ENCODE results near the gene FUT3. TPM values are rescaled to one million over a fixed set of nuclear protein-coding genes. Genes with fewer than 3 reads are reported as not detected.

Gene FUT3
- total and polyA plus RNA-seq, 4 experiments from 2014 or later = 0.15 TPM; not detected in 3

DNA sequence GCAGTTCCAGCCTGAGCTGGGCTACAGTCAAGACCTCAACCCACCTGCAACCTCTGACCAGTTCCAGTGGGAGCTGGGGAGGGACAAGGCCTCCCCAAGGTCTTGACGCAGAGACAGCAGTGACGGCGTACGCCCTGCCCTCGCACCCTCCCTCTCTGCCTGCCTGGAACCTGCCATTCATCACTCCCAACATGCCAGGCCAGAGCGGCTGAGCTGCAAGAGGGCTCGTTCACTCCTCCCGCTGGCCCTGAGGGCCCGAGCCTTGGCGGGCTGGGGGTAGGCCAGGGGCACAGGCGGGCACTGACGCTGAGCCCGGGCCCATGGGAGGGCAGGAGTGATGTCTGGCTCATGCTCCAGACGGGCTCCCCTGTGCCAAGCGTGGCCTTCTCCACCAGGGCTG, 44.2 kb upstream of the FUT3 start:
- no peak overlapping the region for H3K4me3 Mint-ChIP-seq
- H3K27me3 ChIP-seq (ENCODE audit: insufficient read depth, low read length) = no peaks in the 10 kb centered on the region
- H3K4me1 Mint-ChIP-seq = peaks cover 0 to 8% (median 4%) of the 10 kb centered on the region in 4 donors
- H3K27ac ChIP-seq (ENCODE audit: low read depth, low read length) = no peak overlapping the region
- peaks cover 7 to 8% of the 10 kb centered on the region in 2 donors for H3K36me3 Mint-ChIP-seq
- H3K9me3 ChIP-seq (ENCODE audit: control insufficient read depth in 1 of 2, low read length in 2 of 2) = no peaks in the 10 kb centered on the region
- no peaks in the 10 kb centered on the region for H3K9me3 Mint-ChIP-seq
- H3K4me1 ChIP-seq (ENCODE audit: insufficient read depth, low read length) = peaks cover 4% of the 10 kb centered on the region
- ChIA-PET CTCF (ENCODE audit: partially characterized antibody) (no interaction called here), POLR2A (ENCODE audit: partially characterized antibody) (no interaction called here)
- no peak overlapping the region for H3K4me3 ChIP-seq (ENCODE audit: low read length in 2 of 2)
- intact Hi-C loops (cut with micrococcal nuclease) = no loop called here
- no peak overlapping the region for H3K27ac Mint-ChIP-seq
- peaks cover 17% of the 10 kb centered on the region for H3K36me3 ChIP-seq (ENCODE audit: insufficient read depth, low read length)
- DNase-seq = no peak
- no peaks in the 10 kb centered on the region for H3K27me3 Mint-ChIP-seq

DNA sequence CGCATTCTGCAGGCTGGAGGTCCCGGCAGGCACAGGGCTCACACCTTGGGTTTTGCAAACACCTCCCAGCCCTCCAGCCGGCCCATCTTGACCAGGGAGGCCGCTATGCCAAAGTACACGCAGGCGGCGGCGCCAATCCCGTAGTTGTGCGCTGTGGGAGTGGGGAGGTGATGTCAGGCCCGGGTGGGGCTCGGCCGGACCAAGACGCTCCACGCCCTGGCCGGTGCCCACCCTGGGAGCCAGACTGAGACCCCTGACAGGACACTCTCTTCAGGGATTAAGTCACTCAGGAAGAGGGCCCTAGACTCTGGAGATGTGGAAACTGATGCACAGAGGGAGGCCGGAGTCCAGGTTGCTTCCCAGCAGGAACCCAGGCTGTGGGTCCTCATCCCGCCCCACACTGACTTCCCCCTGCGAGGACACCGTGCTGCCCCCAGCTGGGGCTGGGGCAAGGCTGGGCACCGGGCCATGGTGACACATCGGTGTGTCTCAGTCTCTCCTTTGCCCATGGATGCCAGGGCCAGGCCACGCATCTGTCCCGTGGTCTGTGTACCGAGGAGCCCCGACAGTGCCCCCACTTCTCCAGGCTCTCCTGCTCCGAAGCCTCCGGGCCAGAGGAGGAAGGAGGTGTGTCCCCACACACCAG, 43.6 kb upstream of the FUT3 start:
- Mint-ChIP-seq H3K9me3 (no peaks in the 10 kb centered on the region), H3K27me3 (peaks cover 0 to under 1% of the 10 kb centered on the region in 2 donors), H3K36me3 (peaks cover 4% of the 10 kb centered on the region in 2 donors), H3K4me3 (no peak overlapping the region), H3K4me1 (peaks cover 0 to 4% (median under 1%) of the 10 kb centered on the region in 4 donors), H3K27ac (no peak overlapping the region)
- Histone ChIP-seq H3K9me3 (ENCODE audit: control insufficient read depth in 1 of 2, low read length in 2 of 2) (no peaks in the 10 kb centered on the region), H3K27ac (ENCODE audit: low read depth, low read length) (no peak overlapping the region), H3K4me3 (ENCODE audit: low read length in 2 of 2) (no peak overlapping the region), H3K4me1 (ENCODE audit: insufficient read depth, low read length) (peaks cover under 1% of the 10 kb centered on the region), H3K27me3 (ENCODE audit: insufficient read depth, low read length) (no peaks in the 10 kb centered on the region), H3K36me3 (ENCODE audit: insufficient read depth, low read length) (peaks cover 17% of the 10 kb centered on the region)
- CTCF ChIA-PET (ENCODE audit: partially characterized antibody) = no interaction called here
- no peak for DNase-seq
- POLR2A ChIA-PET (ENCODE audit: partially characterized antibody) = no interaction called here
- intact Hi-C loops (cut with micrococcal nuclease) = no loop called here

DNA sequence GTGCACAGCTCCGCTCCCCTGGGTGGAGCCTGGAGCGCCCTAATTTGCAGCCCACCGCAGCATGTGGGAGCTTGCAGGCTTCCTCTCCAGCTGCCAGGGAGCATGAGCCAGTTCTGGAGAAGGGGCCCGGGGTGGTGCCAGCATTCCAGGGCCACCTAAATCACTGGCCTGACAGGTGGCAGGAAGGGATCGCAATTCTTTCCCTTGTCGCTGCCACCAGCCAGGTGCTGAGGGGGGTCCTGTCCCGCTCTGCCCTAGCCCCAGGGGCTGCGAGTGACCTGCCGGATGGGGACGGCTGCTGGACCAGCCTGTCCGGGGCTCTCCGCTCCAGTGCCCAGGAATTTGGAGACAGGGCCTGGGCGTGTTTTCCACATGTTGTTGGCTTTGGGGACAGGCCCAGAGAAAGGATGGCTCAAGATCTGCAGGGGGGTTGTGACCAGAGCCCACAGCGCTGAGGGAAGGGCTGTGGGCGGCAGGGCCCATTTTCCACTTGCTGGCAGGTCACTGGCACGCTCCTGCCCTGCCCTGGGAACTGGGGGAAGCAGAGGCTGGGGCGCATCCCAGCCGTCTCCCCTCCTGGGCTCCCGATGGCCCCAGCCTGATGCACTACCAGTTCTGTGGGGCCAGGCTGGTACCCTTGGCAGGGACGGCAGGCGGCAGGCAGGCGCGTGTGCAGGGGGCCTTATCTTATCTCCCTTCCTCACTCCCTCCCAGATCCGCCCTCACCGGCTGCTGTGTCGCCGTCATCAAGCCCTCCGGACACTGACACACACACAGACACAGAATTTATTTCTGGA, 42.9 kb upstream of the FUT3 start:
- Mint-ChIP-seq H3K4me1 (peaks cover 0 to 3% (median under 1%) of the 10 kb centered on the region in 4 donors), H3K9me3 (no peaks in the 10 kb centered on the region), H3K36me3 (peaks cover 4% of the 10 kb centered on the region in 2 donors), H3K4me3 (no peak overlapping the region), H3K27me3 (peaks cover 0 to 5% of the 10 kb centered on the region in 2 donors), H3K27ac (no peak overlapping the region)
- H3K9me3 ChIP-seq (ENCODE audit: control insufficient read depth in 1 of 2, low read length in 2 of 2) = no peaks in the 10 kb centered on the region
- H3K4me1 ChIP-seq (ENCODE audit: insufficient read depth, low read length) = no peaks in the 10 kb centered on the region
- intact Hi-C loops (cut with micrococcal nuclease) = no loop called here
- no peak overlapping the region for H3K27ac ChIP-seq (ENCODE audit: low read depth, low read length)
- POLR2A ChIA-PET (ENCODE audit: partially characterized antibody) = interaction anchor here (1.0 kb wide), 1 partner anchor 10 kb away, joined by 4 read pairs; the partner anchor contains the start of gene VMAC
- H3K27me3 ChIP-seq (ENCODE audit: insufficient read depth, low read length) = no peaks in the 10 kb centered on the region
- peaks cover 17% of the 10 kb centered on the region for H3K36me3 ChIP-seq (ENCODE audit: insufficient read depth, low read length)
- CTCF ChIA-PET (ENCODE audit: partially characterized antibody) = interaction anchor here (1.4 kb wide), 1 partner anchor 90 kb away, joined by 6 read pairs; no protein-coding TSS in a partner anchor
- no peak for DNase-seq
- H3K4me3 ChIP-seq (ENCODE audit: low read length in 2 of 2) = no peak overlapping the region

DNA sequence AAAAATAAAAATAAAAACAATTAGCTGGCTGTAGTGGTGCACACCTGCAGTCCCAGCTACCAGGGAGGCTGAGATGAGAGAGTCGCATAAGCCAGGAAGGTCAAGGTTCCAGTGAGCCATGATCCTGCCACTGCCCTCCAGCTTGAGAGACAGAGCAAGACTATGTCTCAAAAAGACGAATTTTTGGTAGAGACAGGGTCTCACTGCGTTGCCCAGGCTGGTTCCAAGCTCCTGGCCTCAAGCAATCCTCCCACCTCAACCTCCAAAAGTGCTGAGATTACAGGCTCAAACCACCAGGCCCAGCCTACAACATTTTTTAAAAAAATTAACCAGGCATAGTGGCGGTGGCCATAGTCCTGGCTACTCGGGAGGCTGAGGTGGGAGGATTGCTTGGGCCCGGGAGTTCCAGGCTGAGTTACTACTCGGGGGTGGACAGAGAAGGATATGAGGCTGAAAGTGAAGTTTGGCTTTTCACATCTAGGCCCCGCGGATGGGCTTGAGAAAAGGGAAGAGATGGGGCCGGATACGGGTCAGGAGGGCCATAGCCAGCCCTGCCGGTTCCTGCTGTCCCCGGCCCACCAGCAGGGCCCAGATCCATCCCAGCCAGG, 42.2 kb upstream of the FUT3 start:
- ChIA-PET POLR2A (ENCODE audit: partially characterized antibody) (interaction anchor here (1.0 kb wide), 1 partner anchor 11 kb away, joined by 4 read pairs; the partner anchor contains the start of gene VMAC), CTCF (ENCODE audit: partially characterized antibody) (interaction anchor here (1.4 kb wide), 1 partner anchor 89 kb away, joined by 6 read pairs; no protein-coding TSS in a partner anchor)
- peaks cover 0 to 5% of the 10 kb centered on the region in 2 donors for H3K27me3 Mint-ChIP-seq
- Histone ChIP-seq H3K27ac (ENCODE audit: low read depth, low read length) (no peak overlapping the region), H3K4me1 (ENCODE audit: insufficient read depth, low read length) (no peaks in the 10 kb centered on the region), H3K9me3 (ENCODE audit: control insufficient read depth in 1 of 2, low read length in 2 of 2) (no peaks in the 10 kb centered on the region), H3K36me3 (ENCODE audit: insufficient read depth, low read length) (peaks cover 17% of the 10 kb centered on the region), H3K4me3 (ENCODE audit: low read length in 2 of 2) (no peak overlapping the region), H3K27me3 (ENCODE audit: insufficient read depth, low read length) (no peaks in the 10 kb centered on the region)
- H3K27ac Mint-ChIP-seq = no peak overlapping the region
- intact Hi-C loops (cut with micrococcal nuclease) = no loop called here
- no peak for DNase-seq
- H3K36me3 Mint-ChIP-seq = peaks cover 4% of the 10 kb centered on the region in 2 donors
- no peak overlapping the region for H3K4me3 Mint-ChIP-seq
- H3K4me1 Mint-ChIP-seq = peaks cover 0 to 3% (median under 1%) of the 10 kb centered on the region in 4 donors
- H3K9me3 Mint-ChIP-seq = no peaks in the 10 kb centered on the region

DNA sequence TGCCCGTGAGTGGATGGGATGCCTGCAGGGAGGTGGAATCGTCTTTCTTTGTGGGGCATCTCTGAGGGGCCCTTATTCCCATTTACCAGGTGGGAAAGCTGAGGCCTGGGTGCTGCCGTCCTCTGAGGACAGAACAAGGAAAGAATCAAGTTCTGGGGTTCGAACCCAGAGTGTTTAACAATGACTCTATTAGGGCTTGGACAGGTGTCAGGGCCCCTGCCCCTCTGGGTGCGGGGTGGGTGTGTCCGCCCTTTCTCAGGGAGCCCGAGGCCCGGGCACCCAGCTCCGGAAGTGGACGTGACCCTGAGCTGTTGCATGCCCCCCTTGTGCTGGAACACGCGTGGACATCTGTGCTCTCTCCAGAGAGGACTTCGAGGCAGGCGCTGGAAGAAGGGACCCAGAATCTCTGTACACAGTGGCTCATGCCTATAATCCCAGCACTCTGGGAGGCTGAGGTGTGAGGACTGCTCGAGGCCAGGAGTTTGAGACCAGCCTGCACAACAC, 41.6 kb upstream of the FUT3 start:
- Mint-ChIP-seq H3K36me3 (peaks cover 4% of the 10 kb centered on the region in 2 donors), H3K4me3 (no peak overlapping the region), H3K27me3 (peaks cover 0 to 5% of the 10 kb centered on the region in 2 donors), H3K4me1 (peaks cover 0 to 3% (median under 1%) of the 10 kb centered on the region in 4 donors), H3K27ac (no peak overlapping the region), H3K9me3 (peaks cover 0 to 1% (median 0%) of the 10 kb centered on the region in 8 donors)
- CTCF ChIA-PET (ENCODE audit: partially characterized antibody) = interaction anchor here (1.4 kb wide), 1 partner anchor 89 kb away, joined by 6 read pairs; no protein-coding TSS in a partner anchor
- POLR2A ChIA-PET (ENCODE audit: partially characterized antibody) = interaction anchor here (1.0 to 3.6 kb wide), 2 partner anchors 11 to 12 kb away, joined by 4 to 20 read pairs; partner anchors contain the start of genes NDUFA11 and VMAC
- Histone ChIP-seq H3K27ac (ENCODE audit: low read depth, low read length) (no peak overlapping the region), H3K9me3 (ENCODE audit: control insufficient read depth in 1 of 2, low read length in 2 of 2) (no peaks in the 10 kb centered on the region), H3K4me1 (ENCODE audit: insufficient read depth, low read length) (no peaks in the 10 kb centered on the region), H3K27me3 (ENCODE audit: insufficient read depth, low read length) (no peaks in the 10 kb centered on the region), H3K36me3 (ENCODE audit: insufficient read depth, low read length) (peaks cover 11% of the 10 kb centered on the region), H3K4me3 (ENCODE audit: low read length in 2 of 2) (no peak overlapping the region)
- intact Hi-C loops (cut with micrococcal nuclease) = loop anchor here (1.0 kb wide), 1 partner anchor 89 kb away; no protein-coding TSS in a partner anchor
- DNase-seq = no peak

DNA sequence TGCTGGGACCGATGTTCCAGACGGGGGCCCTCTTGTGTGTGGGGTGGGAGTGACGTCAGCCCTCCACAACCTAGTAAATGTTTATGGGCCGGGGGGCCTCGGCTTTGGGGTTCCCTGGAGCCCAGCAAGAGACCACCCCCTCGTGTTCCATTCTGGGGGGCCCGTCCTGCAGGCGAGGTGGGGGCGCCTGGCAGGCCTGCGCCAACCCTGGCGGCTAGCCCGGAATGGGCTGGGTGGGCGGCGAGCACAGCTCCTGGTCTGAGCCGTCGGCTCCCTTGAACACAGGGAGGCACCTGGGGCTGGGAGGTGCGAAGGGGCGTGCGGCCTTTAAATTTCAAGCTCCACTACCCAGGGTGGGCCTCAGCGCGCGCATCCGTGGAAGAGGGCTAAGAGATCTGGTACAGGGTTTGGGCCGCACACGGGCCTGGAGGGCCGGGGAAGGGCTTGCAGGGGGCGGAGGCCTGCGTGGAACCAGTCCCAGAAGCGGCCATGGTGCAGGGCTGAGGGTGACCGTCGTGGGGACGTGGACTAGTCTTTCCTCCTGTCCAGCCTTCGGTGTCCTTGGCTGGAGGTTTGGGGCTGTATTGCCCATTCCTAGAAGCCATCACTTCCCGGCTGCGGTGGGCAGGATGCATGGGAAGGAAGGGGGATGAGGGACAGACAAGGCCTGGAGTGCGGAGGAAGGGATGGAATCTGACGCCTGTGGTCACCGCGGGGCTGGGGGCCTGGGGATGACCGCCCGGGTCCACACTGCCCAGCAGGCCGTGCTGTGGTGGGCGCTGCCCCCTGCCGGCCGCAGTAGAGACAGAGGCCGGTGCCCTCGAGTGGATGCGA, 40.9 kb upstream of the FUT3 start:
- Histone ChIP-seq H3K4me1 (ENCODE audit: insufficient read depth, low read length) (no peaks in the 10 kb centered on the region), H3K27me3 (ENCODE audit: insufficient read depth, low read length) (no peaks in the 10 kb centered on the region), H3K4me3 (ENCODE audit: low read length in 2 of 2) (no peak overlapping the region), H3K36me3 (ENCODE audit: insufficient read depth, low read length) (peaks cover 11% of the 10 kb centered on the region), H3K27ac (ENCODE audit: low read depth, low read length) (no peak overlapping the region), H3K9me3 (ENCODE audit: control insufficient read depth in 1 of 2, low read length in 2 of 2) (no peaks in the 10 kb centered on the region)
- intact Hi-C loops (cut with micrococcal nuclease) = loop anchor here (1.0 kb wide), 1 partner anchor 88 kb away; no protein-coding TSS in a partner anchor
- ChIA-PET CTCF (ENCODE audit: partially characterized antibody) (interaction anchor here (1.4 to 1.6 kb wide), 2 partner anchors 88 kb away, joined by 6 read pairs; no protein-coding TSS in a partner anchor), POLR2A (ENCODE audit: partially characterized antibody) (interaction anchor here (0.8 to 3.6 kb wide), 2 partner anchors 11 to 67 kb away, joined by 3 to 20 read pairs; partner anchors contain the start of gene NDUFA11)
- Mint-ChIP-seq H3K9me3 (peaks cover 0 to 1% (median 0%) of the 10 kb centered on the region in 8 donors), H3K27me3 (peaks cover 0 to 5% of the 10 kb centered on the region in 2 donors), H3K4me1 (peaks cover 0 to 3% (median under 1%) of the 10 kb centered on the region in 4 donors), H3K27ac (no peak overlapping the region), H3K4me3 (no peak overlapping the region), H3K36me3 (peaks cover 4% of the 10 kb centered on the region in 2 donors)
- DNase-seq = no peak
